IPS-20b (cell line): Measurements from ENCODE around the gene COMT.

ENCODE experiments used
- H3K27ac ChIP-seq: one replicate; pipeline ENCODE4 v1.5.1; 2013; ENCODE audit warnings: low read length
- H3K27me3 ChIP-seq: 2 replicates; pipeline ENCODE4 v1.6.1; 2013; ENCODE audit warnings: mild to moderate bottlenecking, low read length, inconsistent platforms; ENCODE audit not compliant: insufficient read depth
- H3K36me3 ChIP-seq: 2 replicates; pipeline ENCODE4 v1.6.1; 2013; ENCODE audit warnings: low read depth, mild to moderate bottlenecking, inconsistent platforms, low read length, moderate library complexity; ENCODE audit not compliant: insufficient read depth
- H3K4me1 ChIP-seq: 2 replicates; pipeline ENCODE4 v1.6.1; 2013; ENCODE audit warnings: mild to moderate bottlenecking, control low read depth, inconsistent platforms, low read length, moderate library complexity; ENCODE audit not compliant: insufficient read depth
- H3K4me3 ChIP-seq: 2 replicates; pipeline ENCODE4 v1.5.1; 2013; ENCODE audit warnings: mild to moderate bottlenecking, low read length, inconsistent platforms
- H3K9ac ChIP-seq: 2 replicates; pipeline ENCODE4 v1.6.1; 2013; ENCODE audit warnings: low read depth, mild to moderate bottlenecking, inconsistent platforms, low read length, moderate library complexity
- H3K9me3 ChIP-seq: 2 replicates; pipeline ENCODE4 v1.6.1; 2013; ENCODE audit warnings: mild to moderate bottlenecking, low read depth, low read length, inconsistent platforms; ENCODE audit not compliant: insufficient read depth

COMT gene

DNA sequence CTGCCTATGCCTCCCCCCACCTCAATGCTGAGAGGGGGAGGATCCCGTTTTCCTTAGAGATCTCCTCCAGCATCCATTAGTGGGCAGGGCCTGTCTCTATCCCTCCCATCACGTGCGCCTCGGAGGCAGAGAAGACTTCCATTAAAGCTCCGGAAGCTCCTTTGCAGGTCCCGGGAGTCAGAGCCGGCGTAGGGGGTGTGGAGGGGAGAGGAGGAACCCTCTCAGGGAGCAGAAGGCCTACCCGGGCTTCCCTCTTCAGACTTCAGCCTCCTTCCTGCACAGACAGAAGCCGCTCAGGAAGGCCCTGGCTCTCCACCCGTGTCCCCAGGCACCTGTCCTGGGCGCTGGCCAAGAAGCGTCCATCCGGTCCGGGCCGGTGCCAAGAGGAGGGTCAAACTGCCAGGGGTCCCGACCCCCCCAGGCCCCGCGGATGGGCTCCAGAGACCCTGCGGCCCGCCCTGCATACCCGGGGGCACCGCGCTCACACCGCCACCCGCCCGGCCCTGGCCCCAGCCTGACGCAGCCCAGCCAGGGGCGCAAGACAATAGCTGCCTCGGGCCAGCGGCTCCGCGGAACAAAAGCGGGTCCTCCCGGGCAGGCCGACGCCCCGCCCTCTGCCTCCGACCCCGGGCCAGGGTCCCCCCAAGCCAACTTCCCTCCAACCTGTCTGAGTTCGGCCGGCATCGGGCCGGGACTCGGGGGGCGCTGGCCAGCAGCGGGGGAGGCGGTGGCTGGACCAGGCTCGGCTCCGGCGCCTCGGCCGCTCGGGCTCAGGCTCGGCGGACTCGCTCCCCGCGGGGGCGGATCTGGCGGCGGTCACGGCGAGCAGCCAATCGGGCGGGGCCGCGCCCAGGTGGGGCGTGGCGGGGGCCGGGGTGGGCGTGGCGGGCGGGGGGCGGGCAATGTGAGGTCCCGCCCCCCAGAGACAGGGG lies 45.1 kb downstream of the COMT start:
- peak overlapping the region; percentile 86; the same call in 1 of the 2 replicates for H3K9ac ChIP-seq
- no peaks in the 10 kb centered on the region for H3K9me3 ChIP-seq
- no peak overlapping the region for H3K27ac ChIP-seq
- H3K4me3 ChIP-seq = peak overlapping the region; percentile 80
- 0 out of 2 replicates have a peak, but pooled peaks cover under 1% of the 10 kb centered on the region for H3K36me3 ChIP-seq
- peaks cover 5% of the 10 kb centered on the region; the same call in 1 of the 2 replicates for H3K4me1 ChIP-seq
- H3K27me3 ChIP-seq = no peaks in the 10 kb centered on the region

DNA sequence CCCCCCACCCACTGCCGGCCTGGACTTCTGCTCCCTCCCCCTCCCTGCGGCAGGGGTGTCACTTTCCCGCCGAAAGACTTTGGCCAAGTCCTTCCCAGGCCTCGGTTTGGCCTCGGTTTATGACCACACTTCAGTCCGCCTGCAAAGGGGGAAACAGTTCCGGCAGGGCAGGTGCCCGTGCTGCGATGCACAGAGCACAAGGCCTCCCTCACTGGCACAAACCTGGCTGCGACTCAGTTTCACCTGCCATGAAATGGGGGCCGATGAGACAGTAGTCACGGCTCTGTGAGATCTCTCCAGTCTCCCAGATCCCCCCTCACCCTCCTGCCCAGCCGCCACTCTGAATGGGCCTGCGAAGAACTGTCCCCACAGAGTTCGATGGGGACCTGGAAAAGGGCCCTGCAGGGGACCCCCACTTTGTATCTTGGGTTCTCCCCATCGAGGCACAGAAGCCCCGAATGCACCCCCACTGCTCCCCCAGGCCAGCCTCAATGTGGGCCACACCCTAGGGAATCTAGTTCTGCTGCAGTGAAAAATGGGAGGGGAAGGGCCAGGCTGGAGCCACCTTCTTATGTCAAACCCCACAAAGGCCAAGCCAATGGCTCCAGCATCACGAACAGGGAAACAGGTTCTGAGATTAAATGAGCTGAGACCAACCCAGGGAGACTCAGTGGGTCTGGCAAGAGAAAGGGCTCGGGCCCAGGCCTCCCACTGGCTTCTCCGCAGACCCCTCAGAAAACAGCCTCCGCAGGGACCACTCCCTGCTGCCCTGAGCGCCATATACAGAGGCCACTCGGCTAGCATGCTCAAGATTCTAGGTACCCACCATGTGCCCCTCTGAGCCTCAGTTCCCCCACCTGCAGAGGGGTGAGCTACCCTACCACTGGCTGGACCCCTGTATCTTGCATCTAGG lies 46.1 kb downstream of the COMT start:
- Histone ChIP-seq H3K4me1 (peaks cover 5% of the 10 kb centered on the region; the same call in 1 of the 2 replicates), H3K27me3 (no peaks in the 10 kb centered on the region), H3K9ac (no peak overlapping the region), H3K36me3 (no peaks in the 10 kb centered on the region), H3K4me3 (no peak overlapping the region; the same call in 1 of the 2 replicates), H3K27ac (no peak overlapping the region), H3K9me3 (no peaks in the 10 kb centered on the region)

DNA sequence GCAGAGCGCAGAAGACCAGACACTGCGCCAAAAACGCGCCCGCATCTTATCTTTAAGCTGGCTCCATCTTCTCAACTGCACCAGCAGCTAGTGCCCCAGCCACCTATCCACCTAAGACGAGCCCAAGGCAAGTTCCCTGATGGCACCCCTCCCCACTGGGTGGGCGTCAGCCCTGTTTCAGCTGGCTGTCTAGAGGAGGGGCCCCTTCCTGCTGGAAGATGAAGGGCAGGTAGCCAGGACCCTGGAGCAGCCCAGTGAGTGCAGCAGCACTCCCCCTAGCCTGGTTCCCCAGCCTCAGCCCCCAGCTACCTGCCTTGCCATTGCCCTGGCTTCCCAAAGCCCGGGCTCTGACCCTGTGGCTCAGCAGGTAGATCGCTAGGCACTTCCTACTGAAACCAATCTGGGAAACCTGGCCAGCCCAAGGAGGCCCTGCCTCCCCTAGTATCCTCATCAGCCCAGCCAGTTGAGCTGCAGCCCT lies 46.8 kb downstream of the COMT start:
- H3K27ac ChIP-seq = no peak overlapping the region
- peaks cover 5% of the 10 kb centered on the region; the same call in 1 of the 2 replicates for H3K4me1 ChIP-seq

DNA sequence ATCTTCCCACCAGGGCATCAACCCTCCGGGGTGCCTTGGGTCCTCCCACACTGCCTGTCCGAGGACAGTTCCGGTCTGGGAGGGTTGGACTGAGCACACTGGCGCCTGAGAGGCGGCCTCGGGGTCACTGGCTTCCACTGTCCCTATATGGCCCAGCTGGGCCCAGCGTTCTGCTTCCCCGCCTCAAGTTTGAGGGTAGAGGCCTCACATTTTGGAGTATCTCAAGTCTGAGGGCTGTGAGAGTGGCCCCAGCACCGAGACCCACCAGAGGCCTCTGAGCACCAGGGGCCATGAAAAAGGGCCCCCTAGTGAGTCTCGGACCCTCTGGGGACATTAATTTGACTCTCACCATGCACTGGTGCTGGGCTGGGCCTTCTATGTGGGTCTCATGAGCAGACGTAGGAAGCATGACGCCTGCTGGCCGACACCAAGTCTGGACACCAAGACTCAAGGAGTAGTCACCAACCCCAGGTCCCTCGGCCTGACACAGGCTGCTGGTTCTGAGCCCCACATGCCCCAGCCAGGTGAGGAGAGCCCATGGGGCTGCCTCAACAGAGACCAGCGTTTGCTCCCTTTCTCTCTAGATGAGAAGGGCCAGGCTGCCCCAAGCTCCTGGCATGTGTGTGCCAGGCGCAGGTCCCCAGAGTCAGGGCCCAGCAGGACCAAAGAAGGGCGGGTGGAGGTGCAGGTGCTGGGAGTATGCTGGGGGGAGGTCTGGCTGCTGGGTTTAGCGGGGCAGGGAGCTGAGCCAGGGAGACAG lies 47.6 kb downstream of the COMT start:
- Histone ChIP-seq H3K27ac (no peak overlapping the region), H3K9me3 (no peaks in the 10 kb centered on the region), H3K4me1 (peaks cover 5% of the 10 kb centered on the region; the same call in 1 of the 2 replicates), H3K9ac (no peak overlapping the region), H3K4me3 (no peak overlapping the region), H3K27me3 (no peaks in the 10 kb centered on the region), H3K36me3 (no peaks in the 10 kb centered on the region)

More for the DNA sequence above, 46.8 kb downstream of the COMT start:
- H3K4me3 ChIP-seq = no peak overlapping the region
- H3K36me3 ChIP-seq = no peaks in the 10 kb centered on the region
- H3K9ac ChIP-seq = no peak overlapping the region
- no peaks in the 10 kb centered on the region for H3K9me3 ChIP-seq
- H3K27me3 ChIP-seq = no peaks in the 10 kb centered on the region

DNA sequence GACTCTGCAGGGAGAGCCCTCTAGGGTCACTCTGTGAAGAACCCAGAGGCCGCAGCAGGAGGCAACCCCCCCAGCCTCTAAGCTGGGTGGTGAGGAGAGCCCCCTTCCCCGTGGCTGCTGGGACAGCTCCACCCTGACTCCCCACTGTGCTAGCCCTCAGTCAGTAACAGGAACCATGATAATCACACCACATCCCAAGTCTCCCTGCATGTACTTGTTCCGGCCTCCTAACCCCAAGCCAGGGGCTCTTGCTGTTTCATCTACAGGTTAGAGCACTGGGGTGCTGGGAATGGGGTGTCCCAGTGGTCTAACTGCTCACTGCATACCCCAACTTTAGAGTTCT lies 48.1 kb downstream of the COMT start:
- H3K9me3 ChIP-seq = no peaks in the 10 kb centered on the region
- no peaks in the 10 kb centered on the region for H3K27me3 ChIP-seq
- no peaks in the 10 kb centered on the region for H3K36me3 ChIP-seq
- H3K4me1 ChIP-seq = peaks cover 5% of the 10 kb centered on the region; the same call in 1 of the 2 replicates
- no peak overlapping the region for H3K27ac ChIP-seq
- H3K9ac ChIP-seq = no peak overlapping the region
- H3K4me3 ChIP-seq = no peak overlapping the region

DNA sequence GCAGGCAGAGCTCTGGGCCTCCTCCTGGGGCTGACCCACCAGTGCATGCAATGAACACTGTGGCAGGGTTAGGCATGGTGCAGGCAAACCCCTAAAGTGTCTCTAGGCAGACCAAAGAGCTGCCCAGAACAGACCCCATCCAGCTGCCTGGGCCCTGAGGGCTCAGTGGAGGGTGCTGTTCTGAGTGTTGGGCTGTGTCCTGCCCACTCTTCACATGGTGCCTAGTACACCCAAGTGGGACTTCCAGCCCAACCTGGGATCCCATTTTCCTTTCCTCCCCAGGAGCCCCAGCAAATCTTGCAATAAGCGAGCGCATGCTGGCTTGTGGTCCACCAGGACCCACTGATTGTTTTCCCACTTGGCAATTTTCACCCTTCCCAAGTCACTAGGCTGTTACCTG lies 48.6 kb downstream of the COMT start:
- Histone ChIP-seq H3K4me3 (no peak overlapping the region), H3K27me3 (no peaks in the 10 kb centered on the region), H3K9me3 (no peaks in the 10 kb centered on the region), H3K9ac (no peak overlapping the region), H3K36me3 (no peaks in the 10 kb centered on the region), H3K4me1 (peaks cover 5% of the 10 kb centered on the region; the same call in 1 of the 2 replicates), H3K27ac (no peak overlapping the region)

DNA sequence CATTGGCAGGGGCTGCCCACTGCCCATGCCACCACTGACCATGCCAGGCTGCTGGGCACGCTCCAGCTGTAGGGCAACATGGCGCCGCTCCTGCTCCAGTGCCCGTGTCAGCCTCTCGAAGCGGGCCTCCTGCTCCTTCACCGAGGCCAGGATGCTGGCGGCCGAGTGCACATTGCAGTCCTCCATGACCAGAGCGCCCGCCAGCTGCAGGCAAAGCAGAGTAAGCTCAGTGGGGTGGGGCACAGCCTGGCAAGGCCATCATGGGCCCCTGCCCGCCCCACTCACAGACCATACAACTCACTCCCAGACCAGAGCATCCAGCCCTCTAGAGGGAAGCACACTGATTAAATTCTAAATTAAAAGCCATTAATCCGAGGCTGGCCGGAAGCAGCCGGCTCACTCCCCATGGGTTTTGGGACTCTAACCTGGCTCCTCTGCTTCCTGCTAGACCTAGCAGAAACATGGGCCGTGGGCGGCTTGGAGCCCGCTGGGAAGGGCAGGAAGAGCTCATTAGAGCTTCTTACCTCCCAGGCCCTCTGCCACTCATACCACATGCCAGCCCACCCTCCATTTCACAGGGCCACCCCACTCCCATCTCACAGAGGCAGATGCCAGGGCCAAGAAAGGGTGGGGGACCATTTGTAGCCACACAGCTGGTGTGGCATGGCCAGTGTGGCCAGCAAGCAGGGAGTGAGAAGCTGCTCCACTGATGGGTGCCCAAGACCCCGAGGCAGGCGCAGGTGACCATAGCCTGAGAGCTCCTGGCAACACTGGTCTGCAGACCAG lies 49.2 kb downstream of the COMT start:
- Histone ChIP-seq H3K9ac (no peak overlapping the region), H3K4me1 (peaks cover 4% of the 10 kb centered on the region; the same call in 1 of the 2 replicates)

DNA sequence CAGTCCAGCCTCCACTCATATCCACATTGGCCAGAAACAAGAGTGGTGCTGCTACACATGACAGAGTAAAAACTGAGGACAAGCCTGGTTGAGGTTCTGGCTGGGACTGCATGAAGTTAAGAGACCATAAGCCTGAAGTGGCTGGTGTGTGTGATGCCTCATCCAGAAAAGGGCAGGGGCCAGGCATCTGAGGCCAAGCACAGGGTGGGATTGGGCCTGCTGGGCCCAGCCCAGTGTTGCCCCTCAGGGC lies 49.7 kb downstream of the COMT start:
- Histone ChIP-seq H3K4me1 (no peaks in the 10 kb centered on the region; the same call in 1 of the 2 replicates), H3K9ac (no peak overlapping the region), H3K27ac (no peak overlapping the region), H3K9me3 (no peaks in the 10 kb centered on the region), H3K27me3 (no peaks in the 10 kb centered on the region), H3K4me3 (no peak overlapping the region), H3K36me3 (no peaks in the 10 kb centered on the region)

More for the DNA sequence above, 49.2 kb downstream of the COMT start:
- H3K36me3 ChIP-seq = no peaks in the 10 kb centered on the region
- no peaks in the 10 kb centered on the region for H3K27me3 ChIP-seq
- no peak overlapping the region for H3K4me3 ChIP-seq
- H3K9me3 ChIP-seq = no peaks in the 10 kb centered on the region
- no peak overlapping the region for H3K27ac ChIP-seq

DNA sequence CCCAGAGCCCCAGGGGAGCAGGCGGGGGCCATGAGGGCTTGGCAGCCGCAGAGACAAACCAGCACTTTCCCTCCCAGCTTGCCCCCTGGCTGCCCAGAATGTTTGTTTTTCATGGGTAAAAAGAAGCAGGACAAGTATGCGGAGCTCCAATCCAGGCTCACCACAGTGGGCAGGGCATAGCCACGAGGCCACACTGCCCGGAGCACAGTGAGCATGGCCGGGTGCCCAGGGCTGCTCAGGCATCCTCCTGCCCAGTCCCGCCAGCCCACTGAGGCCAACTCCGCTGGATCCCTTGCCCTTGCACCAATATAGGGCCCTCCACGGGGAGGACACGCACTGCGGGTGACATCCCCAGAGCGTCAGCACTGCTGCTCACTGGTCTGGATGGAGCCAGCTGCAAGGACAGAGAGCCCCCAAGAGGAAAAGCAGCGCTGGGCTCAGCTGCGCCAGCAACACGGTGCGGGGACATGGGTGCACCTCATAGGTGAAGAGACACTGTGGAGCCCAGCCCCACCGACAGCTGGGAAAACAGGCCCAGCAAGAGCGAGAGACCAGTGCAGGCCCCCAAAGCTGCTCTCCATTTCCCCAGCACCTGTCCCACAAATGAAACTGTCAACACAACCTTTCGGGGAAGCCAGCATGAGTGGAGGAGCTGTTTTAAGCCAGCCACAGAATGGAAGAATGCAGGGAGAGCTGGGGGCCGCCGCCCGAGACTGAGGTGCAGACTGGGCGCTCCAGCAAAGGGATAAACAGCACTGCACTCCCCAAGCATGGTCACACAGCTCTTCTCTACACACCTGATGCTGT lies 50.3 kb downstream of the COMT start:
- no peaks in the 10 kb centered on the region; the same call in 1 of the 2 replicates for H3K4me1 ChIP-seq
- no peak overlapping the region for H3K4me3 ChIP-seq
- H3K9me3 ChIP-seq = no peaks in the 10 kb centered on the region
- H3K27ac ChIP-seq = no peak overlapping the region
- H3K36me3 ChIP-seq = no peaks in the 10 kb centered on the region
- no peaks in the 10 kb centered on the region for H3K27me3 ChIP-seq
- no peak overlapping the region for H3K9ac ChIP-seq

DNA sequence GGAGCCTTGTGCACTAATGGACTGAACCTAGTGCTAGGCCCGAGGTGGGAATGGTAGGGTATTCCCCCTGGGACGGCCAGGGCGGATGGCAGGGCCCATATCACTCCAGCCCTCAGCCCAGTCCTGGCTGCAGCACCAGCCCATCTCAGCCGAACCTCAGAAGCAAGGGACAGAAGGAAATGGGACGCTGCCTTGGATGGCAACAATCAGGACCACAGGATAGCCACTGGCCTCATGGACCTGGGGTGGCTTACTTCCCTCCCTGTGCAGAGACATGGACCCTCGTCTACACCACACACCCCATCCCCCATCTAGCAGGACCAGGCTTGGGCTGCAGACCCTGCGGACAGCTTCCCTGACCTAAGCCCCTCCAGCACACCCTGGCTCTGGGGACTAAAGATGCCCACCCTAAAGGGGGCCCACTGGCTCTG lies 50.9 kb downstream of the COMT start:
- H3K27me3 ChIP-seq = no peaks in the 10 kb centered on the region
- H3K9ac ChIP-seq = no peak overlapping the region
- no peak overlapping the region for H3K4me3 ChIP-seq
- no peaks in the 10 kb centered on the region for H3K36me3 ChIP-seq
- no peaks in the 10 kb centered on the region; the same call in 1 of the 2 replicates for H3K4me1 ChIP-seq
- H3K27ac ChIP-seq = no peak overlapping the region
- no peaks in the 10 kb centered on the region for H3K9me3 ChIP-seq
